Measurements from ENCODE around the gene FRMD4B.

- TF ChIP-seq CTCF (IDR thresholded peaks at IDR 0.05; ENCODE audit: borderline replicate concordance, extremely low read depth, low read length, poor library complexity, severe bottlenecking) (no peak), EZH2 (IDR thresholded peaks at IDR 0.05; ENCODE audit: borderline replicate concordance, low read depth, low read length, severe bottlenecking) (no peak)
Observed at GRCh38 chr3:69359916-69360315, 26.0 kb downstream of the FRMD4B start.

Measured in DND-41 (cell line).